ENCODE data around the gene ANAPC2.

Gene ANAPC2

GRCh38 chr9:137127301-137128157, 60.8 kb downstream of the ANAPC2 start:
- H3K4me3 ChIP-seq: peak overlapping the region; percentile 57
- peak overlapping the region; percentile 37 to 74 for H3K27ac ChIP-seq
- no peak for TF ChIP-seq CTCF (IDR thresholded peaks at IDR 0.05)
- no peak for DNase-seq (ENCODE audit: low spot score)

DNA sequence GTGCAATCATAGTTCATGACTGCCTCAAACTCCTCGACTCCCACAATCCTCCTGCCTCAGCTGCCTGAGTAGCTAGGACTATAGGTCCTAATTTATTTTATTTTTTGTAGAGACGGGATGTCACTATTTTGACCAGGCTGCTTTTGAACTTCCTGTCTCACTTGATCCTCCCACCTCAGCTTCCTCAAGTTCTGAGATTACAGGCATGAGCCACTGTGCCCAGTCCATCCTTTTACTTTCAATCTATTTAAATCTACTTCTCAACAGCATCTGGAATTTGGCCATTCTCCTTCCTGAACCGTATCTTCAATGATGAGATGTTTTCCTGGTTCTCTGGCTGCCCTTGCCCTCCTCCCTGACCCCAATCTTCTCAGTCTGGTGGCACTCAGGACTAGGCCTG, 61.6 kb downstream of the ANAPC2 start:
- Histone ChIP-seq H3K4me3 (peak overlapping the region; percentile 57), H3K27ac (peak overlapping the region in 1 of 2 donors; percentile 74)
- no peak for DNase-seq (ENCODE audit: low spot score)
- TF ChIP-seq CTCF (IDR thresholded peaks at IDR 0.05): no peak
